Measurements from ENCODE around the gene GABRG3. TPM values are rescaled to one million over a fixed set of nuclear protein-coding genes. Genes with fewer than 3 reads are reported as not detected.

Gene GABRG3
- total and polyA plus RNA-seq, 2 donors: 1.5 TPM; not detected in 1

GRCh38 chr15:27396996-27397395 is 426.0 kb downstream of the GABRG3 start:
- Histone ChIP-seq H3K36me3 (ENCODE audit: insufficient read depth) (no peaks in the 10 kb centered on the region), H3K4me3 (ENCODE audit: low read depth, low read length) (no peak overlapping the region), H3K4me1 (ENCODE audit: insufficient read depth) (no peaks in the 10 kb centered on the region), H3K27ac (ENCODE audit: low read depth) (no peak overlapping the region)
- DNase-seq (ENCODE audit: extremely low spot score): no peak
- WGBS: 92% methylated on average over 6 of the region's 6 CpGs

- no peak overlapping the region for H3K27ac ChIP-seq (ENCODE audit: low read depth)
- no peaks in the 10 kb centered on the region for H3K36me3 ChIP-seq (ENCODE audit: insufficient read depth)
- WGBS: 79% methylated on average over 8 of the region's 8 CpGs
Observed at GRCh38 chr15:27398631-27399161, 427.7 kb downstream of the GABRG3 start.

GRCh38 chr15:27399241-27399640 is 428.3 kb downstream of the GABRG3 start:
- Histone ChIP-seq H3K4me3 (ENCODE audit: low read depth, low read length) (no peak overlapping the region), H3K4me1 (ENCODE audit: insufficient read depth) (no peaks in the 10 kb centered on the region), H3K36me3 (ENCODE audit: insufficient read depth) (no peaks in the 10 kb centered on the region), H3K27ac (ENCODE audit: low read depth) (no peak overlapping the region)
- DNase-seq (ENCODE audit: extremely low spot score): no peak
- WGBS: 81% methylated on average over 6 of the region's 6 CpGs

More at GRCh38 chr15:27398631-27399161, 427.7 kb downstream of the GABRG3 start:
- no peak overlapping the region for H3K4me3 ChIP-seq (ENCODE audit: low read depth, low read length)
- no peaks in the 10 kb centered on the region for H3K4me1 ChIP-seq (ENCODE audit: insufficient read depth)
- DNase-seq (ENCODE audit: extremely low spot score): no peak

GRCh38 chr15:27401471-27401870 is 430.5 kb downstream of the GABRG3 start:
- Histone ChIP-seq H3K4me3 (ENCODE audit: low read depth, low read length) (no peak overlapping the region), H3K36me3 (ENCODE audit: insufficient read depth) (no peaks in the 10 kb centered on the region), H3K4me1 (ENCODE audit: insufficient read depth) (no peaks in the 10 kb centered on the region), H3K27ac (ENCODE audit: low read depth) (no peak overlapping the region)
- WGBS: 63% methylated on average over 5 of the region's 5 CpGs
- DNase-seq (ENCODE audit: extremely low spot score): no peak

- WGBS: 92% methylated on average over 5 of the region's 5 CpGs
Observed at GRCh38 chr15:27408428-27408827, 437.4 kb downstream of the GABRG3 start.

GRCh38 chr15:27410996-27411605 is 440.1 kb downstream of the GABRG3 start:
- Histone ChIP-seq H3K36me3 (ENCODE audit: insufficient read depth) (no peaks in the 10 kb centered on the region), H3K27ac (ENCODE audit: low read depth) (no peak overlapping the region), H3K4me1 (ENCODE audit: insufficient read depth) (no peaks in the 10 kb centered on the region), H3K4me3 (ENCODE audit: low read depth, low read length) (no peak overlapping the region)
- 59% methylated on average over 6 of the region's 6 CpGs for WGBS
- DNase-seq (ENCODE audit: extremely low spot score): no peak

More at GRCh38 chr15:27408428-27408827, 437.4 kb downstream of the GABRG3 start:
- no peaks in the 10 kb centered on the region for H3K36me3 ChIP-seq (ENCODE audit: insufficient read depth)
- no peak overlapping the region for H3K4me3 ChIP-seq (ENCODE audit: low read depth, low read length)
- H3K27ac ChIP-seq (ENCODE audit: low read depth): no peak overlapping the region
- no peaks in the 10 kb centered on the region for H3K4me1 ChIP-seq (ENCODE audit: insufficient read depth)
- no peak for DNase-seq (ENCODE audit: extremely low spot score)

GRCh38 chr15:27412415-27412814 is 441.4 kb downstream of the GABRG3 start:
- Histone ChIP-seq H3K27ac (ENCODE audit: low read depth) (no peak overlapping the region), H3K36me3 (ENCODE audit: insufficient read depth) (no peaks in the 10 kb centered on the region)
- 16% methylated on average over 6 of the region's 6 CpGs for WGBS

GRCh38 chr15:27414168-27414870 is 443.3 kb downstream of the GABRG3 start:
- 68% methylated on average over 7 of the region's 7 CpGs for WGBS
- Histone ChIP-seq H3K36me3 (ENCODE audit: insufficient read depth) (no peaks in the 10 kb centered on the region), H3K4me1 (ENCODE audit: insufficient read depth) (no peaks in the 10 kb centered on the region), H3K27ac (ENCODE audit: low read depth) (no peak overlapping the region), H3K4me3 (ENCODE audit: low read depth, low read length) (no peak overlapping the region)
- no peak for DNase-seq (ENCODE audit: extremely low spot score)

More at GRCh38 chr15:27412415-27412814, 441.4 kb downstream of the GABRG3 start:
- no peaks in the 10 kb centered on the region for H3K4me1 ChIP-seq (ENCODE audit: insufficient read depth)
- no peak overlapping the region for H3K4me3 ChIP-seq (ENCODE audit: low read depth, low read length)
- no peak for DNase-seq (ENCODE audit: extremely low spot score)

GRCh38 chr15:27418726-27419125 is 447.7 kb downstream of the GABRG3 start:
- 47% methylated on average over 5 of the region's 5 CpGs for WGBS
- no peak overlapping the region for H3K4me3 ChIP-seq (ENCODE audit: low read depth, low read length)

GRCh38 chr15:27422997-27423396 is 452.0 kb downstream of the GABRG3 start:
- Histone ChIP-seq H3K4me1 (ENCODE audit: insufficient read depth) (no peaks in the 10 kb centered on the region), H3K36me3 (ENCODE audit: insufficient read depth) (no peaks in the 10 kb centered on the region), H3K27ac (ENCODE audit: low read depth) (no peak overlapping the region), H3K4me3 (ENCODE audit: low read depth, low read length) (no peak overlapping the region)
- no peak for DNase-seq (ENCODE audit: extremely low spot score)

More at GRCh38 chr15:27418726-27419125, 447.7 kb downstream of the GABRG3 start:
- no peak for DNase-seq (ENCODE audit: extremely low spot score)
- Histone ChIP-seq H3K36me3 (ENCODE audit: insufficient read depth) (no peaks in the 10 kb centered on the region), H3K27ac (ENCODE audit: low read depth) (no peak overlapping the region), H3K4me1 (ENCODE audit: insufficient read depth) (no peaks in the 10 kb centered on the region)

GRCh38 chr15:27426805-27427204 is 455.8 kb downstream of the GABRG3 start:
- DNase-seq (ENCODE audit: extremely low spot score): peak; percentile 35
- no peaks in the 10 kb centered on the region for H3K36me3 ChIP-seq (ENCODE audit: insufficient read depth)
- 32% methylated on average over 1 of the region's 1 CpG for WGBS
- no peaks in the 10 kb centered on the region for H3K4me1 ChIP-seq (ENCODE audit: insufficient read depth)
- no peak overlapping the region for H3K27ac ChIP-seq (ENCODE audit: low read depth)
- no peak overlapping the region for H3K4me3 ChIP-seq (ENCODE audit: low read depth, low read length)

GRCh38 chr15:27427276-27427675 is 456.3 kb downstream of the GABRG3 start:
- 41% methylated on average over 1 of the region's 1 CpG for WGBS
- DNase-seq (ENCODE audit: extremely low spot score): peak; percentile 47
- H3K36me3 ChIP-seq (ENCODE audit: insufficient read depth): no peaks in the 10 kb centered on the region

GRCh38 chr15:27428151-27428550 is 457.2 kb downstream of the GABRG3 start:
- DNase-seq (ENCODE audit: extremely low spot score): no peak
- 85% methylated on average over 3 of the region's 3 CpGs for WGBS
- Histone ChIP-seq H3K4me1 (ENCODE audit: insufficient read depth) (no peaks in the 10 kb centered on the region), H3K4me3 (ENCODE audit: low read depth, low read length) (no peak overlapping the region), H3K27ac (ENCODE audit: low read depth) (no peak overlapping the region), H3K36me3 (ENCODE audit: insufficient read depth) (no peaks in the 10 kb centered on the region)

More at GRCh38 chr15:27427276-27427675, 456.3 kb downstream of the GABRG3 start:
- Histone ChIP-seq H3K27ac (ENCODE audit: low read depth) (no peak overlapping the region), H3K4me1 (ENCODE audit: insufficient read depth) (no peaks in the 10 kb centered on the region), H3K4me3 (ENCODE audit: low read depth, low read length) (no peak overlapping the region)

GRCh38 chr15:27429577-27429976 is 458.6 kb downstream of the GABRG3 start:
- Histone ChIP-seq H3K4me1 (ENCODE audit: insufficient read depth) (no peaks in the 10 kb centered on the region), H3K4me3 (ENCODE audit: low read depth, low read length) (no peak overlapping the region), H3K36me3 (ENCODE audit: insufficient read depth) (no peaks in the 10 kb centered on the region), H3K27ac (ENCODE audit: low read depth) (no peak overlapping the region)
- DNase-seq (ENCODE audit: extremely low spot score): no peak
- WGBS: 97% methylated on average over 4 of the region's 4 CpGs

Data from urinary bladder (tissue), 4 donors.